Coronary artery (tissue), 2 donors: Measurements from ENCODE around the gene FASTK.

ENCODE experiments used
- DNase-seq: peaks from one replicate; pipeline ENCODE4 v3.0.0-alpha.2; 2017; ENCODE audit warnings: low spot score
- H3K27ac ChIP-seq, 2 donors: fragments of 200-600 bp; sonication (generic); one replicate each; pipeline ENCODE4 v1.5.1; 2016 to 2019
- H3K4me3 ChIP-seq: fragments of 200-600 bp; sonication (generic); 2 replicates; pipeline ENCODE4 v1.5.1; 2016; ENCODE audit warnings: mild to moderate bottlenecking, moderate library complexity
- CTCF ChIP-seq: fragments of 200-600 bp; sonication (generic); IDR thresholded peaks from one replicate; pipeline ENCODE4 v1.5.1; 2019; ENCODE audit warnings: antibody characterized with exemption

Gene FASTK

GRCh38 chr7:151075978-151076426, 4.6 kb downstream of the FASTK start:
- TF ChIP-seq CTCF: no peak
- H3K27ac ChIP-seq: no peak overlapping the region
- no peak for DNase-seq
- H3K4me3 ChIP-seq: no peak overlapping the region

GRCh38 chr7:151075662-151075971, 5.0 kb downstream of the FASTK start:
- TF ChIP-seq CTCF: no peak
- Histone ChIP-seq H3K27ac (no peak overlapping the region), H3K4me3 (no peak overlapping the region)
- DNase-seq: no peak

GRCh38 chr7:151074817-151075661, 5.6 kb downstream of the FASTK start:
- DNase-seq: no peak
- TF ChIP-seq CTCF: no peak

GRCh38 chr7:151073990-151074389, 6.6 kb downstream of the FASTK start:
- TF ChIP-seq CTCF: no peak
- Histone ChIP-seq H3K4me3 (no peak overlapping the region), H3K27ac (no peak overlapping the region)
- DNase-seq: no peak

More at GRCh38 chr7:151074817-151075661, 5.6 kb downstream of the FASTK start:
- Histone ChIP-seq H3K4me3 (no peak overlapping the region), H3K27ac (no peak overlapping the region)

- DNase-seq: no peak
- TF ChIP-seq CTCF: no peak
- Histone ChIP-seq H3K27ac (no peak overlapping the region), H3K4me3 (no peak overlapping the region)
Measured at GRCh38 chr7:151071032-151071866, 9.4 kb downstream of the FASTK start.

GRCh38 chr7:151070574-151070960, 10.0 kb downstream of the FASTK start:
- no peak for TF ChIP-seq CTCF
- no peak for DNase-seq
- no peak overlapping the region for H3K27ac ChIP-seq
- no peak overlapping the region for H3K4me3 ChIP-seq
